GM12891 (cell line): ENCODE measurements around the gene IMMP2L.

Experiments
- DNase-seq: peaks from one replicate; pipeline ENCODE4 v3.0.0; 2011; ENCODE audit warnings: low spot score; ENCODE audit not compliant: insufficient read length
- FAIRE-seq: peaks from 2 replicates; lab custom pipeline; 2011; peaks lifted over from hg19 to GRCh38; lab: Jason Lieb, UNC
- PAX5 ChIP-seq: IDR thresholded peaks from 2 replicates; pipeline ENCODE4 v1.6.1; 2011; ENCODE audit warnings: low read length, moderate library complexity, mild to moderate bottlenecking; ENCODE audit not compliant: insufficient read depth, severe bottlenecking
- POLR2A ChIP-seq: IDR thresholded peaks from 2 replicates; pipeline ENCODE4 v1.6.1; 2011; ENCODE audit warnings: low read depth, low read length, control low read depth
- POLR2AphosphoS5 ChIP-seq: IDR thresholded peaks from 2 replicates; pipeline ENCODE4 v1.6.1; 2011; ENCODE audit warnings: low read depth, low read length, control low read depth
- POU2F2 ChIP-seq: IDR thresholded peaks from 2 replicates; pipeline ENCODE4 v1.6.1; 2011; ENCODE audit warnings: low read depth, mild to moderate bottlenecking, control low read depth, low read length, moderate library complexity
- SPI1 ChIP-seq: IDR thresholded peaks from 2 replicates; pipeline ENCODE4 v1.6.1; 2011; ENCODE audit warnings: low read depth, low read length, control low read depth
- TAF1 ChIP-seq: IDR thresholded peaks from 2 replicates; pipeline ENCODE4 v1.6.1; 2011; ENCODE audit warnings: low read depth, low read length, control low read depth

IMMP2L gene

DNA sequence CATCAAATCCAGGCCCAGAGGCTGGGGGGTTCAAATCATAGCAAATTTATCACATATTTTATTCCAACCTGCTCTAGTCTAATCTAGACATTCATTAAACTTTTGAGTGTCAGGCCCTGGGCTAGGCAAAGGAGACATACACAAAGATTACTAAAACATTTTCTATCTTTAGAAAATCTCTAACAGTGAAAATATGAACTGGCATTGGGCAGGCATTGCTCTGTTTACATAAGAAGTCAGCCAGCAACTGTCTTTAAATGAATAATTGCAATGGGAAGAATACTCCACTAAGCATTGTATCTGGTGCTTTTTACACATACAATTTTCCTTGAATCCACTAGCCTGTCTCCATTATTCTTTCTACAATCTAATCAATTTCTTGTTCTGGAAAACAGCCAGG is 693.8 kb downstream of the IMMP2L start:
- no peak for TF ChIP-seq TAF1
- TF ChIP-seq POLR2A = no peak
- no peak for TF ChIP-seq PAX5
- TF ChIP-seq POU2F2 = no peak
- no peak for TF ChIP-seq POLR2AphosphoS5
- TF ChIP-seq SPI1 = no peak
- DNase-seq (no peak), FAIRE-seq (no peak)

DNA sequence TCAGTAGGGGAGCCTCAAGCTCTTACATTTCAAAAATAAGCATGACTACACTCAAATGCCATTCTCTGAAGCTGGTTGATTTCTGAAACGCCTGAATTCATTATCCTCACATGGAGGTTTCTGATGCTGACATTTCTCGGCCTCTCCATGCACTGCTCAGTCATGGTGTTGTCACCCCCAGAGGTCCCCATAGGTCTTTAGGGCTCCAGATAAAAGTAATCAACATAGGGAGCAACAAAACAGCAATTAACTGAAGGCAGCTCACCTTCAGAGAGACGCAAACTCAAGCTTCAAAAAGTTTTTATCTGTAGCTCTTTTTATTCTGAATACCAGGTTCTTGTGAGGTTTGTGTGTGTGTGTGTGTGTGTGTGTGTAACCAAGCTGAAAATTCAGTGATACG is 694.5 kb downstream of the IMMP2L start:
- DNase-seq = no peak
- no peak for FAIRE-seq
- TF ChIP-seq TAF1 (no peak), POLR2A (no peak), SPI1 (no peak), POU2F2 (no peak), POLR2AphosphoS5 (no peak), PAX5 (no peak)

DNA sequence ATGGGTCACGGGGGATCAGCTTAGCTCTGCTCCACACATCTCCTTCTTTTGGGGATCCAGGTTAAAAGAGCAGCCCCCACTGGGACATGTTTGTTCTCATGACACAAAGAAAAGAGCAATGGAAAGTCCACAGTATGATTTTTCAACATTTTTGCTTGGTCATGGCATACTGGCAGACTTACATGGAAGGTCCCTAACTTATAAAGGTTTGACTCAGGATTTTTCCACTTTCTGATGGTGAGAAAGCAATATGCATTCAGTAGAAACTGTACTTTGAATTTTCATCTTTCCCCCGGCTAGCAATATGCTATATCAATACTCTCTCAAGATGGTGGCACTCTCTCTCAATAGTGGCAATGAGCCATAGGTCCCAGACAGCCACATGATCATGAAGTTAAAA is 699.0 kb downstream of the IMMP2L start:
- TF ChIP-seq POLR2AphosphoS5 (no peak), POU2F2 (no peak), POLR2A (no peak), PAX5 (no peak), TAF1 (no peak), SPI1 (no peak)
- DNase-seq = no peak
- no peak for FAIRE-seq

DNA sequence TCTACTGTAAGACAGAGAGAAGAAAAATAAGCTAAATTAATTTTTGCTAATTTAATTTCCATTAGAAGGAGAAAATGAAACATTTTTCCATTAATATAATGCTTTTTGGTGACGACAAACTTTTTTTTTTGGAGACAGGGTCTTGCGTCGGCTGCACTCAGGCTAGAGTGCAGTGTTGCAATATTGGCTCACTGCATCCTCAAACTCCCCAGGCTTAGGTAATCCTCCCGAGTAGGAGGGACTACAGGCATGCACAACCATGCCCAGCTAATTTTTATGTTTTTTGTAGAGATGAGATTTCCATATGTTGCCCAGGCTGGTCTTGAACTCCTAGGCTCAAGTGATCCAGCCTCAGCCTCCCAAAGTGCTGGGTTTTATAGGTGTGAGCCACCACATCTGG is 701.1 kb downstream of the IMMP2L start:
- no peak for FAIRE-seq
- TF ChIP-seq POLR2AphosphoS5 (no peak), POU2F2 (no peak), POLR2A (no peak), SPI1 (no peak), PAX5 (no peak), TAF1 (no peak)
- DNase-seq = no peak

- FAIRE-seq (no peak), DNase-seq (no peak)
- TF ChIP-seq SPI1 (no peak), POLR2A (no peak), POLR2AphosphoS5 (no peak), POU2F2 (no peak), PAX5 (no peak), TAF1 (no peak)
Observed at GRCh38 chr7:110857106-110857505, 705.2 kb downstream of the IMMP2L start.

DNA sequence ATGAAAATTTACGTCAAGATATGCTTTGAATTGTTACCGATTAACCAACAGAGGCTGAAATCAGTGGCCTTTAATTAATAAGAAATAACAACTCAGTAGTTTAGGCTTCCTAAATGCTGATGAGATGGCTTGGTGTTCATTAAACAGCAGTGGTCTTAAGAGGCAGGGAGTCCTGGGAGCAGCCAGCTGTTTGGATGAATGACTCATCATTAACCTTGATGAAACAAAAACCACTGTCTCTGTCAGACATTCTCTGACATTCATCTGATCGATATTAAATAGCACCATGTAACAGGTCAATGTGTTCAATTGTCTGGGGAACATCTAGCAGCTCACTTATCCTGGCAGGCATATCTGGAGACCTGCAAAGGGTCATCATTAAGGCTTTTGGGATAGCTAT is 705.6 kb downstream of the IMMP2L start:
- DNase-seq (no peak), FAIRE-seq (no peak)
- TF ChIP-seq TAF1 = no peak
- no peak for TF ChIP-seq SPI1
- no peak for TF ChIP-seq POLR2A
- TF ChIP-seq POLR2AphosphoS5 = no peak
- no peak for TF ChIP-seq PAX5
- no peak for TF ChIP-seq POU2F2

GRCh38 chr7:110854651-110855050 is 707.6 kb downstream of the IMMP2L start:
- FAIRE-seq (no peak), DNase-seq (no peak)
- TF ChIP-seq PAX5 = no peak
- no peak for TF ChIP-seq POLR2A
- TF ChIP-seq POLR2AphosphoS5 = no peak
- no peak for TF ChIP-seq TAF1
- no peak for TF ChIP-seq SPI1
- TF ChIP-seq POU2F2 = no peak

DNA sequence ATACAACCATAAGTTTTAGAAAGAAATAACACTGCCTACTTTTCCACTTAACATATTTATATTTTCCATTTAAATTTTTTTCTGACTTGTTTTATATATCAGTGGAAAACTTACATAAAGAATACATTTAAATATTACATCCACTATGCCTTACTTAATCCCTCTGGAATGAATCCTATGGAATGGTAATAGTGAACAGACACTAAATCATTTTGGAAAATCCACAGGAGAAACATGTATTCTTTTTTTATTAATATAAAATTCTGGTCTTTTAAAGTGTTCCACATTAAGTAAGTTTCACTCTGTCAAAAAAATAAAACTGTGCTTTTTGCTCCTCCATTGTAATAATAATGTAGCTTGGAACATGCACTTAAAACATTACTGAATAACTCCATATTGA is 708.1 kb downstream of the IMMP2L start:
- TF ChIP-seq POU2F2 = no peak
- TF ChIP-seq TAF1 = no peak
- TF ChIP-seq POLR2AphosphoS5 = no peak
- DNase-seq (no peak), FAIRE-seq (no peak)

- DNase-seq (no peak), FAIRE-seq (no peak)
- TF ChIP-seq TAF1 (no peak), POLR2A (no peak), PAX5 (no peak), POU2F2 (no peak), POLR2AphosphoS5 (no peak), SPI1 (no peak)
Observed at GRCh38 chr7:110853263-110853662, 709.0 kb downstream of the IMMP2L start.

DNA sequence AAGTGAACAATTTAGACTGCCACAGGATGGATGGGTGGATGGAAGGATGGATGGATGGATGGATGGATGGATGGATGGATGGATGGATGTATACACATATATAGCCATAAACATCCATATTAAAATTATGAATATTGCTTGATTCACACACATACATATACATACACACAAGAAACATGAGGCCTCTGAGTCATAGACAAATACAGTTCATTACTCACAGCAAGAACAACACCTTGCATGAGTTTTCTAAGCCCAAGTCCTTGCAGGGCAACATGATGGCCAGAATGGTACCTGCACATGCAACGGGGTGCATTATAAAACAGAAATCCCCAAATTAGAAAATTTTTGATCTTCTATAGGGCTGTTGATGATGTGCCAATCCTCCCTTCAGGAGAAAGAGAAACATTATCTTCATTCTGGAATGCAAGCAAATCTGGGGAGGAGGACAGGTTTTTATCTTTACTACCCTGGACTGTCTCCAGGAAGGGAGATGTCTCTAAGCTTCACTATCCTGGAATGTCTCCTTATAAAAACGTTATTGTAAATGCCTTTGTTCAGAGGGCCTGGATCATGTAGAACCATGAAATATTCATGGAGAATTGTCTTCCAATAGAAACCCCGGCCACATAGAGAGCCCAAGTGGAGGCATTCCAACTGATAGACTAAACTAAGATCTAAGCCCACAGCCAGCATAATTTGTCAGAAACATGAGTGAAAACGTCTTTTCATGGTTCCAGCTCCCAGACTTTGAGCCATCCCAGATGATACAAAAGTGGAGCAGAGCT is 709.9 kb downstream of the IMMP2L start:
- no peak for DNase-seq
- FAIRE-seq = no peak
- TF ChIP-seq POU2F2 = no peak
